Loucy (cell line): Measurements from ENCODE around the gene NMT2.

Experiments
- H2AFZ ChIP-seq: fragments of 200-600 bp; sonication (generic); 2 replicates; pipeline ENCODE4 v1.6.0; 2016; ENCODE audit warnings: antibody characterized with exemption, mild to moderate bottlenecking, low read length, moderate library complexity
- H3F3A ChIP-seq: fragments of 200-600 bp; 2 replicates; pipeline ENCODE4 v1.6.0; 2016; ENCODE audit warnings: antibody characterized with exemption, low read depth, mild to moderate bottlenecking
- H3K27me3 ChIP-seq: fragments of 200-600 bp; sonication (generic); 2 replicates; pipeline ENCODE4 v1.6.1; 2014; ENCODE audit warnings: low read length, mild to moderate bottlenecking; ENCODE audit not compliant: insufficient read depth, poor library complexity, severe bottlenecking
- H3K36me3 ChIP-seq: fragments of 200-600 bp; sonication (generic); 2 replicates; pipeline ENCODE4 v1.6.1; 2016; ENCODE audit warnings: low read length; ENCODE audit not compliant: insufficient read depth
- H3K4me1 ChIP-seq: fragments of 200-600 bp; sonication (generic); 2 replicates; pipeline ENCODE4 v1.5.1; 2014; ENCODE audit warnings: low read length, mild to moderate bottlenecking; ENCODE audit not compliant: insufficient read depth, poor library complexity, severe bottlenecking
- H3K4me2 ChIP-seq: fragments of 200-600 bp; sonication (generic); 2 replicates; pipeline ENCODE4 v1.6.0; 2014; ENCODE audit warnings: antibody characterized with exemption, low read length, low read depth, mild to moderate bottlenecking; ENCODE audit not compliant: poor library complexity, severe bottlenecking
- H3K4me3 ChIP-seq: fragments of 200-600 bp; sonication (generic); 2 replicates; pipeline ENCODE4 v1.5.1; 2014; ENCODE audit warnings: low read length, mild to moderate bottlenecking, mixed read lengths; ENCODE audit not compliant: poor library complexity, severe bottlenecking
- H3K79me2 ChIP-seq: fragments of 200-600 bp; sonication (generic); 2 replicates; pipeline ENCODE4 v1.6.1; 2014; ENCODE audit warnings: low read length; ENCODE audit not compliant: insufficient read depth
- H3K9ac ChIP-seq: fragments of 200-600 bp; sonication (generic); 2 replicates; pipeline ENCODE4 v1.6.0; 2014; ENCODE audit warnings: mild to moderate bottlenecking, low read depth, low read length, moderate library complexity; ENCODE audit not compliant: poor library complexity, severe bottlenecking
- H3K9me2 ChIP-seq: fragments of 200-600 bp; sonication (generic); replicated peaks from 2 replicates; pipeline ENCODE4 v1.6.1; 2016; ENCODE audit warnings: low read depth, low read length, mixed read lengths
- H3K9me3 ChIP-seq: fragments of 200-600 bp; sonication (generic); 2 replicates; pipeline ENCODE4 v1.6.1; 2014; ENCODE audit warnings: mild to moderate bottlenecking, antibody characterized with exemption, low read length, low read depth; ENCODE audit not compliant: insufficient read depth
- H4K20me1 ChIP-seq: fragments of 200-600 bp; sonication (generic); 2 replicates; pipeline ENCODE4 v1.6.0; 2014; ENCODE audit warnings: antibody characterized with exemption, low read length, mild to moderate bottlenecking; ENCODE audit not compliant: insufficient read depth, poor library complexity, severe bottlenecking
- EZH2phosphoT487 ChIP-seq: fragments of 200-600 bp; IDR thresholded peaks from 2 replicates; pipeline ENCODE4 v1.6.1; 2018; ENCODE audit warnings: antibody characterized with exemption, mild to moderate bottlenecking, moderate library complexity, borderline replicate concordance
- TF ChIP-seq, protein P1 (sequence below): fragments of 200-600 bp; sonication (generic); conservative IDR thresholded peaks from 2 replicates; pipeline ENCODE4 v1.5.1; 2014; ENCODE audit warnings: mild to moderate bottlenecking, antibody characterized with exemption, low read length

The NMT2 gene

DNA sequence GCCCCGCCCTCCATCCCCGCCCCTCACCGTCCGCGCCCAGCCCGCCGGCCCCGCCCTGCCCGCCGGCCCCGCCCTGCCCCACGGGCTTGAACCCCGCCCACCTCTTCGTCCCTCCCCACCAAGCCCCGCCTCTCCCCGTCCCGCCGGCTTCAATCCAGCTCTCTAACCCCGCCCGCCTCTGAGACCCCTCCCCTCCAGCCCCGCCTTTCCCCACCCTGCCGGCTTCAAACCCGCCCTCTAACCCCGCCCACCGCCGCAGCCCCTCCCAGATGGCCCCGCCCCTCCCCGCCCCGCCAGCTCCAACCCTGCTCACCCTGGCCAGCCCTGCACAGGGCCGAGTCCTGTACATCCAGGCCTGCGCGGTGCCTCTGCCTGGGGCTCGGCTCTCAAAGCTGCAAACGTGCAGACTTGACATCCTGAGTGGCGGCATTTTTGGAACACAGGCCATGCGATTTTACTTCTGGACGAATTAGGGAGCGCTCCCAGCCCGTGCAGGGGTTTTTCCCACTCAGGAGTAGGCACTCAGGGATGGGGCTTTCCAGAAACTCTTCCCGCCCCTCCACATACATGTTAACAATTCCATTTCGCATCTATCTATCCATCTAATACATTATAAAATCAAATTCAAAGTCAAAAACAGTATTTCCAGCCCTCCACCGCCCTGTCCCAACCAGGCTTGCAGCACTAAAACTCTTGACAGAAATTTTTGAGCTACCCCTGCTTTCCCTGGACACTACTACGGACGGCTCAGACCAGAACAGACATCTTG lies 477 bp upstream of the NMT2 start:
- Histone ChIP-seq H3F3A (peaks cover 22% of the 10 kb centered on the region), H3K36me3 (no peaks in the 10 kb centered on the region), H3K9me3 (no peaks in the 10 kb centered on the region), H2AFZ (peak overlapping the region; percentile 24), H4K20me1 (peaks cover 22% of the 10 kb centered on the region), H3K9me2 (no peaks in the 10 kb centered on the region), H3K4me1 (peaks cover 62% of the 10 kb centered on the region), H3K4me3 (peak overlapping the region; percentile 85), H3K27me3 (no peaks in the 10 kb centered on the region), H3K79me2 (peaks cover 40% of the 10 kb centered on the region), H3K4me2 (peak overlapping the region; percentile 99), H3K9ac (peak overlapping the region; percentile 94)
- TF ChIP-seq, protein P1, sequence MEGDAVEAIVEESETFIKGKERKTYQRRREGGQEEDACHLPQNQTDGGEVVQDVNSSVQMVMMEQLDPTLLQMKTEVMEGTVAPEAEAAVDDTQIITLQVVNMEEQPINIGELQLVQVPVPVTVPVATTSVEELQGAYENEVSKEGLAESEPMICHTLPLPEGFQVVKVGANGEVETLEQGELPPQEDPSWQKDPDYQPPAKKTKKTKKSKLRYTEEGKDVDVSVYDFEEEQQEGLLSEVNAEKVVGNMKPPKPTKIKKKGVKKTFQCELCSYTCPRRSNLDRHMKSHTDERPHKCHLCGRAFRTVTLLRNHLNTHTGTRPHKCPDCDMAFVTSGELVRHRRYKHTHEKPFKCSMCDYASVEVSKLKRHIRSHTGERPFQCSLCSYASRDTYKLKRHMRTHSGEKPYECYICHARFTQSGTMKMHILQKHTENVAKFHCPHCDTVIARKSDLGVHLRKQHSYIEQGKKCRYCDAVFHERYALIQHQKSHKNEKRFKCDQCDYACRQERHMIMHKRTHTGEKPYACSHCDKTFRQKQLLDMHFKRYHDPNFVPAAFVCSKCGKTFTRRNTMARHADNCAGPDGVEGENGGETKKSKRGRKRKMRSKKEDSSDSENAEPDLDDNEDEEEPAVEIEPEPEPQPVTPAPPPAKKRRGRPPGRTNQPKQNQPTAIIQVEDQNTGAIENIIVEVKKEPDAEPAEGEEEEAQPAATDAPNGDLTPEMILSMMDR = no peak
- TF ChIP-seq EZH2phosphoT487 = no peak

DNA sequence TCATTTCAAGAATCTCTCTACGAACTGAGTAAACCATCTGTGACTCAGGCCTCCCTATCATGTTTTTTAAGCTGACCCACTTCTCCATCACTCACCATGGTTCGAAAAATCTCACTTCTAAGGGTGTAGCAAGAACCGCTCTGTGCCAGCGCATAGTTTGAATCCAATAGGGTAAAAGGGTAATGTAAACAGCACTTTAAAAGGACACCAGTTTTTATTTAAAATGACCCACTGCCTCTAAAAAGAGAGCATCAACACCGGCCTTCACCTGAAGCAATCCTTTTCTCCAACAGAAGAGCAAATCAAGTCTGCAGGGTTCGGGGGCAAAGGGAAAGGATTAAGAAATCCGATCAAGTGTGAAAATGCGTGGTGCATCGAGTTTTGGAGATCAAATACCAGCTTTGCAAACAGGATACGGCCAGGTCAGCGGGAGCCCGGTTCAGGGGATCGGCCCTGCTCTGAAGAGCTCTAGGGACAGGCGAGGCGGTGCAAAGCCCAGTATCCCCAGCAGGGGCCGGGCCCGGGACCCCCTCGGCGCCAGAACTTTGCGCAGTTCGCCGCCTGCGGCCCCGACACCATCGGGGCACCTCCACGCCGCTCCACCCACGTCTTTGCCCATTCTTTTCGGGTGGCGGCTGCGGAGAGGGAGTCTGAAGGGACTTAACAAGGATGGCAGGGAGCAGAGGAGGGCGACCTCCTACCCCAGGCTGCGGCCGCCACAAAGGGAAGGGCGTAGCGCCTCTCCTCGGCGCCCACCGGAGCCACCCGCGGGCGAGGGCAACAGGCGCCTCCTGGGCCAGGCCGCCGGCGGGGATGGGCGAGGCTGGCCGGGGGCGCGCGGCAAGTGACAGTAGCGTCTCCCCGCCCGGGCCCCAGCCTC lies 842 bp downstream of the NMT2 start:
- peak overlapping the region; percentile 78 for H3K4me2 ChIP-seq

GRCh38 chr10:15166325-15166724 lies 2.2 kb downstream of the NMT2 start:
- H3K9me2 ChIP-seq = no peaks in the 10 kb centered on the region
- H3K27me3 ChIP-seq = no peaks in the 10 kb centered on the region
- H3K36me3 ChIP-seq = no peaks in the 10 kb centered on the region
- peak overlapping the region; percentile 70 for H3K9ac ChIP-seq
- H4K20me1 ChIP-seq = peaks cover 31% of the 10 kb centered on the region
- no peaks in the 10 kb centered on the region for H3K9me3 ChIP-seq
- H3K4me2 ChIP-seq = peak overlapping the region; percentile 78
- peak overlapping the region; percentile 76 for H3K4me3 ChIP-seq
- H2AFZ ChIP-seq = no peak overlapping the region
- peaks cover 22% of the 10 kb centered on the region for H3F3A ChIP-seq
- TF ChIP-seq EZH2phosphoT487 = no peak
- TF ChIP-seq, protein P1 = no peak
- peaks cover 57% of the 10 kb centered on the region for H3K4me1 ChIP-seq
- H3K79me2 ChIP-seq = peaks cover 64% of the 10 kb centered on the region

More for the DNA sequence above, 842 bp downstream of the NMT2 start:
- Histone ChIP-seq H3K27me3 (no peaks in the 10 kb centered on the region), H3K79me2 (peaks cover 53% of the 10 kb centered on the region), H3K9me2 (no peaks in the 10 kb centered on the region), H3K9ac (peak overlapping the region; percentile 70), H4K20me1 (peaks cover 31% of the 10 kb centered on the region), H2AFZ (peak overlapping the region; percentile 40; the same call in 1 of the 2 replicates), H3K4me3 (peak overlapping the region; percentile 76), H3K9me3 (no peaks in the 10 kb centered on the region), H3K36me3 (no peaks in the 10 kb centered on the region), H3F3A (peaks cover 22% of the 10 kb centered on the region), H3K4me1 (peaks cover 65% of the 10 kb centered on the region)
- TF ChIP-seq EZH2phosphoT487 = no peak
- TF ChIP-seq, protein P1 = peak; percentile 54
